H9 (cell line): ENCODE results near the gene SMIM26. TPM values are rescaled to one million over a fixed set of nuclear protein-coding genes. Genes with fewer than 3 reads are reported as not detected.

Experiments
- DNase-seq: peaks from one replicate; pipeline ENCODE4 v3.0.0-alpha.2; 2017
- H2AFZ ChIP-seq: one replicate; pipeline ENCODE4 v1.6.1; 2013; ENCODE audit warnings: mild to moderate bottlenecking, low read length, control low read depth, moderate library complexity
- H2AK5ac ChIP-seq: 2 replicates; pipeline ENCODE4 v1.6.1; 2013; ENCODE audit warnings: low read length, control low read depth, mixed read lengths; ENCODE audit not compliant: insufficient read length
- H2BK120ac ChIP-seq: one replicate; pipeline ENCODE4 v1.6.1; 2013; ENCODE audit warnings: low read depth, mild to moderate bottlenecking, low read length, control low read depth, inconsistent platforms; ENCODE audit not compliant: poor library complexity, severe bottlenecking
- H2BK12ac ChIP-seq: 2 replicates; pipeline ENCODE4 v1.6.1; 2013; ENCODE audit warnings: low read length, control low read depth, mixed read lengths, low read depth; ENCODE audit not compliant: insufficient read length
- H2BK15ac ChIP-seq: 2 replicates; pipeline ENCODE4 v1.6.1; 2013; ENCODE audit warnings: low read depth, low read length, control low read depth
- H2BK20ac ChIP-seq: one replicate; pipeline ENCODE4 v1.6.1; 2013; ENCODE audit warnings: low read depth, mild to moderate bottlenecking, low read length, control low read depth, inconsistent platforms; ENCODE audit not compliant: poor library complexity, severe bottlenecking
- H2BK5ac ChIP-seq: 2 replicates; pipeline ENCODE4 v1.6.1; 2013; ENCODE audit warnings: low read length, control low read depth, mixed read lengths; ENCODE audit not compliant: insufficient read length
- H3K14ac ChIP-seq: 2 replicates; pipeline ENCODE4 v1.6.1; 2013; ENCODE audit warnings: low read length, control low read depth; ENCODE audit not compliant: insufficient read depth
- H3K18ac ChIP-seq: 2 replicates; pipeline ENCODE4 v1.6.1; 2013; ENCODE audit warnings: low read depth, mild to moderate bottlenecking, mixed read lengths, low read length, control low read depth; ENCODE audit not compliant: insufficient read length
- H3K23ac ChIP-seq: 2 replicates; pipeline ENCODE4 v1.6.1; 2013; ENCODE audit warnings: low read length, control low read depth, mixed read lengths, low read depth; ENCODE audit not compliant: insufficient read length
- H3K23me2 ChIP-seq: 2 replicates; pipeline ENCODE4 v1.6.1; 2013; ENCODE audit warnings: low read depth, mild to moderate bottlenecking, mixed read lengths, low read length, control low read depth; ENCODE audit not compliant: insufficient read length, poor library complexity, severe bottlenecking
- H3K27ac ChIP-seq: 2 replicates; pipeline ENCODE4 v1.5.1; 2013; ENCODE audit warnings: low read length, control low read depth, mixed read lengths, low read depth; ENCODE audit not compliant: insufficient read length
- H3K27me3 ChIP-seq: 2 replicates; pipeline ENCODE4 v1.6.1; 2013; ENCODE audit warnings: low read length, control low read depth, inconsistent platforms; ENCODE audit not compliant: insufficient read depth
- H3K4ac ChIP-seq: 2 replicates; pipeline ENCODE4 v1.6.1; 2013; ENCODE audit warnings: low read depth, mild to moderate bottlenecking, control low read depth, inconsistent platforms, low read length, moderate library complexity
- H3K4me1 ChIP-seq: 2 replicates; pipeline ENCODE4 v1.6.1; 2013; ENCODE audit warnings: low read length, control low read depth, inconsistent platforms; ENCODE audit not compliant: insufficient read depth
- H3K4me2 ChIP-seq: 2 replicates; pipeline ENCODE4 v1.6.1; 2013; ENCODE audit warnings: low read length, control low read depth, mixed read lengths; ENCODE audit not compliant: insufficient read length, insufficient read depth
- H3K56ac ChIP-seq: 2 replicates; pipeline ENCODE4 v1.6.1; 2013; ENCODE audit warnings: low read depth, mild to moderate bottlenecking, mixed read lengths, low read length, control low read depth; ENCODE audit not compliant: insufficient read length
- H3K79me1 ChIP-seq: 2 replicates; pipeline ENCODE4 v1.6.1; 2013; ENCODE audit warnings: low read depth, mild to moderate bottlenecking, moderate library complexity, low read length, control low read depth, inconsistent platforms; ENCODE audit not compliant: insufficient read depth, poor library complexity, severe bottlenecking
- H3K79me2 ChIP-seq: 2 replicates; pipeline ENCODE4 v1.6.1; 2013; ENCODE audit warnings: low read length, control low read depth, inconsistent platforms; ENCODE audit not compliant: insufficient read depth
- H3K9ac ChIP-seq: 2 replicates; pipeline ENCODE4 v1.6.1; 2013; ENCODE audit warnings: low read length, control low read depth, mixed read lengths; ENCODE audit not compliant: insufficient read length; ENCODE audit errors: extremely low read depth
- H3K9me3 ChIP-seq: one replicate; pipeline ENCODE4 v1.6.1; 2013; ENCODE audit warnings: low read depth, low read length, inconsistent platforms; ENCODE audit not compliant: control insufficient read depth
- H3T11ph ChIP-seq: one replicate; pipeline ENCODE4 v1.6.1; 2013; ENCODE audit warnings: mild to moderate bottlenecking, low read length, control low read depth, inconsistent platforms
- H4K20me1 ChIP-seq: one replicate; pipeline ENCODE4 v1.6.1; 2013; ENCODE audit not compliant: control insufficient read depth, insufficient read length, insufficient read depth
- H4K5ac ChIP-seq: 2 replicates; pipeline ENCODE4 v1.6.1; 2013; ENCODE audit warnings: low read depth, mild to moderate bottlenecking, mixed read lengths, low read length, control low read depth; ENCODE audit not compliant: insufficient read length
- H4K8ac ChIP-seq: replicated peaks from 2 replicates; pipeline ENCODE4 v1.6.1; 2013; ENCODE audit warnings: low read length, control low read depth, mixed read lengths, low read depth; ENCODE audit not compliant: insufficient read length
- H4K91ac ChIP-seq: 2 replicates; pipeline ENCODE4 v1.6.1; 2013; ENCODE audit warnings: low read depth, mild to moderate bottlenecking, moderate library complexity, mixed read lengths, low read length, control low read depth; ENCODE audit not compliant: insufficient read length
- H3K27ac Mint-ChIP-seq, 3 experiments: 2 replicates in 2 of 3; 3 replicates in 1 of 3; pipeline ENCODE4 v1.8.0; 2020 to 2021; ENCODE audit warnings: mixed read lengths in 3 of 3, mild to moderate bottlenecking in 1 of 3, moderate library complexity in 1 of 3
- H3K27me3 Mint-ChIP-seq: 2 replicates; pipeline ENCODE4 v1.8.0; 2021; ENCODE audit warnings: low read depth, mild to moderate bottlenecking, moderate library complexity, mixed read lengths
- H3K36me3 Mint-ChIP-seq, 3 experiments: 2 replicates in 2 of 3; 3 replicates in 1 of 3; pipeline ENCODE4 v1.8.0; 2020 to 2021; ENCODE audit warnings: low read depth in 3 of 3, mixed read lengths in 3 of 3; ENCODE audit not compliant: insufficient read depth in 1 of 3
- H3K4me1 Mint-ChIP-seq, 2 experiments: 2 replicates each; pipeline ENCODE4 v1.8.0; 2020; ENCODE audit warnings: mixed read lengths in 2 of 2
- H3K4me3 Mint-ChIP-seq, 2 experiments: 2 replicates in 1 of 2; 3 replicates in 1 of 2; pipeline ENCODE4 v1.8.0; 2020 to 2021; ENCODE audit warnings: mild to moderate bottlenecking in 2 of 2, mixed read lengths in 2 of 2, moderate library complexity in 1 of 2
- H3K9me3 Mint-ChIP-seq, 2 experiments: 2 replicates in 1 of 2; 3 replicates in 1 of 2; pipeline ENCODE4 v1.8.0; 2020; ENCODE audit warnings: mild to moderate bottlenecking in 2 of 2, mixed read lengths in 2 of 2, moderate library complexity in 1 of 2
- CTCF ChIP-seq: fragments of 200-600 bp; sonication (generic); conservative IDR thresholded peaks from 3 replicates; pipeline ENCODE4 v1.8.0; 2021; ENCODE audit warnings: antibody characterized with exemption, mild to moderate bottlenecking
- WGBS: extraction: QIAGEN DNeasy Blood & Tissue Kit; methylation state at CpG from one replicate; pipeline ENCODE4 v1.1.7; 2013; ENCODE audit warnings: missing lambda C conversion rate, low lambda C conversion rate, mixed read lengths; ENCODE audit not compliant: insufficient read length; ENCODE audit errors: extremely low coverage; 5-methylcytosine and 5-hydroxymethylcytosine counted together
- total RNA-seq: library from RNA; stranded (reverse); gene quantifications from 2 replicates; pipeline ENCODE4 v1.2.1, GENCODE V29; 2021

The SMIM26 gene
- total RNA-seq, 1 experiment from 2014 or later, result 75.9 TPM

GRCh38 chr20:18611492-18611891 lies 44.3 kb downstream of the SMIM26 start:
- H3K18ac ChIP-seq, result no peak overlapping the region
- no peak overlapping the region for H2BK5ac ChIP-seq
- no peaks in the 10 kb centered on the region for H3K27me3 ChIP-seq
- Mint-ChIP-seq H3K9me3 (no peaks in the 10 kb centered on the region), H3K4me3 (no peak overlapping the region), H3K27ac (peak overlapping the region in 2 of 3 experiments; percentile 26 to 84; a peak in 2 of 7 replicates), H3K27me3 (no peaks in the 10 kb centered on the region), H3K36me3 (peaks cover 4 to 10% (median 4%) of the 10 kb centered on the region in 3 experiments; a peak in 5 of 7 replicates), H3K4me1 (peaks cover 3 to 10% of the 10 kb centered on the region in 2 experiments)
- no peak overlapping the region for H2BK12ac ChIP-seq
- WGBS, result no CpG with 5 or more reads among the region's 8 CpGs
- H3K79me1 ChIP-seq, result no peaks in the 10 kb centered on the region
- DNase-seq, result no peak
- H2BK15ac ChIP-seq, result no peak overlapping the region
- H3K79me2 ChIP-seq, result no peaks in the 10 kb centered on the region
- H3K23me2 ChIP-seq, result no peaks in the 10 kb centered on the region
- H3K4me2 ChIP-seq, result no peak overlapping the region
- H3K14ac ChIP-seq, result no peak overlapping the region
- TF ChIP-seq CTCF, result no peak
- no peak overlapping the region for H3K4ac ChIP-seq
- H4K20me1 ChIP-seq, result no peaks in the 10 kb centered on the region
- no peak overlapping the region for H2AK5ac ChIP-seq
- no peak overlapping the region for H4K91ac ChIP-seq
- no peaks in the 10 kb centered on the region for H3K9me3 ChIP-seq
- H3K27ac ChIP-seq, result no peak overlapping the region
- no peak overlapping the region for H4K8ac ChIP-seq
- no peak overlapping the region for H4K5ac ChIP-seq
- 0 out of 2 replicates have a peak, but pooled peaks cover 2% of the 10 kb centered on the region for H3K4me1 ChIP-seq
- H3K23ac ChIP-seq, result no peak overlapping the region
- H3K56ac ChIP-seq, result no peak overlapping the region
- no peak overlapping the region for H2AFZ ChIP-seq
- no peak overlapping the region for H3K9ac ChIP-seq
- no peak overlapping the region for H2BK120ac ChIP-seq
- no peak overlapping the region for H2BK20ac ChIP-seq
- no peak overlapping the region for H3T11ph ChIP-seq
